GM21381 (cell line): ENCODE measurements around the gene IRAK3.
"Not testable (repeated sequence)": the region's sequence is repeated elsewhere in the genome, so short reads cannot be mapped to it uniquely, and the experiment has no call there.

ENCODE experiments used
- ATAC-seq: cut with Tn5 transposase; IDR thresholded peaks from one replicate; pipeline ENCODE4 v1.9.1; 2021; ENCODE audit warnings: mild to moderate bottlenecking, moderate library complexity; ENCODE audit not compliant: unreplicated experiment

IRAK3 gene

DNA sequence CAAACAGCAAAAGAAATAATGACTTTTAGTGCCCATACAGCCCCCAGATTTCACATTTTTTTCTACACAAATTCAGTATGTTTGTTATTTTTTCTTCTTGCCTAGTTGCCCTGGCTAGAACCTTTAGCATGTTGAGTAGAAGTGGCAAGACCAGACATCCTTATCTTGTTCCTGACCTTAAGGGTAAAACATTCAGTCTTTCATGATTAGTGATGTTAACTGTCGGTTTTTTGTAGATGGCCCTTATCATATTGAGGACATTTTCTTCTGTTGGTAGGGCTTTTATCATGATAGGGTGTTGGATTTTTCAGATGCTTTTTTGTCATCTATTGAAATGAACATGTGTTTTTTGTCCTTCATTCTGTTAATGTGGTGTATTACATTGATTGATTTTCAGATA lies 17.1 kb downstream of the IRAK3 start:
- no peak for ATAC-seq

DNA sequence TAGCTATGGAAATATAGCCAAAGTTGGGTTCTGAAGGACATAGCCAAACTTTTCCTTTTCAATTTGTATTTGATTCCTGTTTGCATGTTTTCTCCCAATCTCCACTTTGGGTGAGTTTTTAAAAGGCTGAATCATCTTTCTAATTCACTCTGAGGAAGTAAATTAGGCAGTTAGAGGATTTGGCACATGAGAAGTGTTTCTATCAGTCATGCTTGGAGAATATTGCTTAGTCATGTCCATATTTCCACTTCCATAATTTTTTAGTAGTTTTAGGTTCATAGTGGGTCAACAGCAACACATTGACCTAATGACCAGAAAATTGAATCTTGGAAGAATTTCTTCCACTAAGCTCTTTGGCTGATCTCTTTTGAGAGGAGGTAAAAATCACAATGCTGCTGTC lies 21.8 kb downstream of the IRAK3 start:
- ATAC-seq, result no peak

DNA sequence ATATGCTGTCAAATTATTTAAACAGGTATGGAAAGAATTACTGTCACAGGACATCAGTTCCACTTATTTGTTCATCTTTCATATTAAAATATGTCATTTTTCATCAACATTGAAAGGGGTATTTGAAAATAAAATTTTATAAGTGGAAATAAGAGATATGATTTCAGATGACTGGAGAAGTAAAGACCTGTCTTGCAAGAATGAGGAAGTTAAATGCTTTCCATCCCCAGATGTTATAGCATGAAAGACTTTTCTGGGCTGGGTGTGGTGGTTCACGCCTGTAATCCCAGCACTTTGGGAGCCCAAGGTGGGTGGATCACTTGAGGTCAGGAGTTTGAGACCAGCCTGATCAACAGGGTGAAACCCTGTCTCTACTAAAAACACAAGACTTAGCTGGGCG lies 22.6 kb downstream of the IRAK3 start:
- not testable (repeated sequence) for ATAC-seq

DNA sequence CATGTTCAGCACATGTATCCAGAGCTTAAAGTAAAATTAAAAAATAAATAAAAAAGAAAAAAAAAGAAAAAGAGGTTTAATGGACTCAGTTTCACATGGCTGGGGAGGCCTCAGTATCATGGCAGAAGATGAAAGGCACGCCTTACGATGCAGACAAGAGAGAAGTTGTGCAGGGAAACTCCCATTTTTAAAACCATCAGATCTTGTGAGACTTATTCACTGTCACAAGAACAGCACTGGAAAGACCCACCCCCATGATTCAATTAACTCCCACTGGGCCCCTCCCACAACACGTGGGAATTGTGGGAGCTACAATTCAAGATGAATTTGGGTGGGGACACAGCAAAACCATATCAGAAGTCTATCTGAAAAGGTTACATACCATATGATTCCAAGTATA lies 24.0 kb downstream of the IRAK3 start:
- ATAC-seq, result not testable (repeated sequence)

DNA sequence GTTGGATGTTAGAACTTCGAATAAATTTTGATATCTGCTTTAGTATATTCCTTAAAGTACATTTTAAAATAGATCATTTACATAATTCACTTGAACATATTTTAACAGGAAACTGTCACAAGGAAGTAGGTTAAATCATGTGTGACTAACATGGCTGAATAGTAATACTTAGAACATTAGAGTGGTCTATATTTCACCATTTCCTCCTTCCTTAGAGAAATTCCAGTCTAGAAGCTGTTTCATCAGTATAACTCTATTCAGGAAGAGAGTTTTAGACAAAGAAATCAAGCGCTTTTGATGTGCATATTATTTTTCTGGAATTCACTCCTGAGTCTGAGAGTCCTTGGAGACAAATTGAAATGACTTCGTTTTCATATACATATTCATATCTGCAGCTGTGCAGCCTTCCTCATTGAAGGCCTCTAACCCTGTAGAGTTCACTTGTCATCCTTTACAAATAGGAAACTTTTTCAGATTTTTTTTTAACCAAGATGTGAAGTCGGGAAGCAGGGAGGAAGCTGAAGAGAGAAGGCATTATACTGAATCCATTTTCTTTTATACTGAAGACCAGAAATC lies 28.4 kb downstream of the IRAK3 start:
- ATAC-seq, result no peak

DNA sequence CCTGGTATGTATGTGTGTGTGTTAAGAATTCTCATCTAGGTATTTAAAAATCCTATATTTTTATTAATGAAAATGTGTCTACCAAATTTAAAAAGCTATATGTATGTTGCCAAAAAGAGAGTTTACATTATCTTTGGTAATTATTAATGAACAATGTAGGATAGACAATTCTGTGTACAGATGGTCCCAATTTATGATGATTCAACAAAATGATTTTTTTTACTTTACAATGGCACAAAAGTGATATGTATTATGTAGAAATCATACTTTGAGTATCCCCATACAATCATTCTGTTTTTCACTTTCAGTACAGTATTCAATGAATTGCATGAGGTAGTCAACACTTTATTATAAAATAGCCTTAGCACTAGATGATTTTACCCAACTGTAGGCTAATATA lies 39.4 kb downstream of the IRAK3 start:
- no peak for ATAC-seq

DNA sequence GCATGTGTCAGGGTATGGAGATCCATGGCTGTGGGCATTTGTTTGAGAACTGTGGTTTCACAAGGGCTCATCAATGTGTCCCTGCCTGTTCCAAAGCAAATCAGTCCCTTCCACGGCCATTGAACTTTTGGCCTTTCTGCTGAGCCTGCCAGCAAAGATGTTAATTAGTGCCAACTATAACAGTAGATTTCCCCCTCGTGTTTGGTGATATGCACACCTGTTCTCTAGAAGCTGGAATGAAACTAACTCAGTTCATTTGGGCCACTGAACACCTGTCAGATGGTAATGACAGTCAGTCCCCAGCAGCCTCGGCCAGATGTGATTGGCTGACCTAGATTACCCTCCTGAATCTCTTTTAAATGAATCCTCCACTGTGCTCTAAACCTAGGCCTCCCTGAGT lies 43.2 kb downstream of the IRAK3 start:
- ATAC-seq, result peak; percentile 35

DNA sequence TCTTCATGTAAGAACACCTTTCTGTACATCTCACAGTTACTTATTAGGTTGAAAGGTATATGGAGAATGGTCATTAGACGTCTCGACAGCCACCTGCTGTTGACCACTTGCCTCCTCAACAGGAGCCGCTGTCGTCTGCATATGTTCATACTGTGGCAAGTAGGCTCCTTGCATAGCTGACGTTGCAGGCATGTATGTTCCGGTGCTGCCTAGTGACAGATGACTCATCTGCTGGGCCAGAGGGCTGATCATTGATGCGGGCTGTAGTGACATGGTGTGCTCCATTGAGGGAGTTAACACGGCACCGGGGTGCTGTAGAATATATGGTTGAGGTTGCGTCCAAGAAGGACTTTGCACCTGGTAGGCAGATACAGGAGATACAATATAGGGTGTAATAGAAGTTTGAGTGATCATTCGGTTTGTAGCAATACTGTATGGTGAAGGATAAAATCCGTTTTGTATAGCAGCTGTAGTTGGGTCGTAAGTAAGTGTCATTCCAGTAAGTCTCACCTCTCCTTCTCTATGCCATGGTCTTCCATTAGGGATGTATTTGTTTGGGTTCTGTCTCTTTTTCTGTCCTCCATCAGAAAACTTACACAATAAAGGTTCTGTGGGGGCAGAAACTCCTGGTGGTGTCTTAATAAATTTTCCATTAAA lies 45.2 kb downstream of the IRAK3 start:
- ATAC-seq, result peak; percentile 76

DNA sequence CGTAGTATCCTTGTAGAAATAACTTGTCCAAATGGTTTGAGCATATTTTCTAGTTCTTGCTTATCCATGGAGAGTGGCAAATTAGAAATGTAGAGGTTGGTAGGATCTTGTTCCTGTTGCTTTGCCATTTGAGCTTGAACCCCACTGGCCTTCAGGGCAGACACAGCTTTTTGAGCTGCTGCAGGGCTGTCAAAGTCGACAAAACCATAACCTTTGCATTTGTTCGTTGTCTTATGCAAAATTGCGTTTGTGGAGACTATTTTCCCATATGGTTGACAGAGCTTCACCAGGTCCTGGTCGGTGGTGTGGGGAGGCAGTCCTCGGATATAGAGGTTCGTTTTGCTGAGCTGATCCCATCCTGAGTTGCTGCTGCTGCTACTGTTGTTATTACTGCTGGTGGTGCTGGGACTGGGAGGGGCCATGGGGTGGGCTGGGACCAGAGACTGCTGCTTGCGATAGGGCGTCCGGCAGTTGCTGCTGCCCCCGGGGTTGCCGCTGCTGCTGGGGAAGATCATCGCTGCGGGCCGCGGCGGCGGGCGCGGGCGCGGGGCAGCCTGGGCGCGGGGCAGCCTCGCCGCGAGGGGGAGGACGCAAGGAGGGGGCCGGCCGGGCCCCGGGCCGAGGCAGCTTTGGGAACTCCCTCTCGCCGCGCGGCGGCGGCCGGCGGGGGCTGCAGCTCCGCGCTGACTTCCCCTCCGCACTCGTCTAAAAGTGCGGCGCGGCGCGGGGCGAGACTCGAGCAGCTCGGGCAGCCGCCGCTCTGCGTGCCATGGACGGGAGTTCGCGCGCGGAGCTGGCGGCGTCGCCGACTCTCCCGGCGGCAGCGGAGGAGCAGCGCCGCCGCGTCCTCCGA lies 46.0 kb downstream of the IRAK3 start:
- peak; percentile 48 for ATAC-seq

DNA sequence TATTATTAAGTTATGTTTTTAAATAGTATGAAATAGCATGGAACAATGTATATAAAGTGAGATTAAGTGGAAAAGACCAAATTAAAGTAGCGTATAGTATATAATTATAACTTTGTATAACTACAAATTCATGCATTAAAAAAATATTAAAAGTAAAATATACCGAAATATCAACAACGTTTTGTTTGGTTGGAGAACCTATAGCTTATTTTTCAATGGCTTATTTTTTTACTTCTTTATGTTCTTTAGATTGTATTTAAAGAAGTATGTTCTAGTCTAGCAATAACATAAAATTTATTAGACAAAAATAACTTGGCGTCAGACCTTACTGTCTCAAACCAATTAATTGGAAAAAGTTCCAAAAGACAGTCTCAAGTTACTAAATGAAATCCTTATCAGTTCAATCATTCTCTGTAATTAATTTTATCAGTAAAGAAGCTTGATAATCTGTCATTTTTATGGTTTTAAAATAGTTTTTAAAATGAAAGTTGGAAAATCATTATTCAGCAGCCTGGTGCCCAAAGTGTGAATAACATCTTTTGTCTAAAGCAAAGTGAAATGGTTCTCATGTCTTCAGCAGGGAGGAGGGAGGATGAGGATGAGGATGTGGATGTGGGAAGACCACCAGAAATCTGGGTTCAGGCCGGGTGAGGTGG lies 46.7 kb downstream of the IRAK3 start:
- ATAC-seq, result no peak

DNA sequence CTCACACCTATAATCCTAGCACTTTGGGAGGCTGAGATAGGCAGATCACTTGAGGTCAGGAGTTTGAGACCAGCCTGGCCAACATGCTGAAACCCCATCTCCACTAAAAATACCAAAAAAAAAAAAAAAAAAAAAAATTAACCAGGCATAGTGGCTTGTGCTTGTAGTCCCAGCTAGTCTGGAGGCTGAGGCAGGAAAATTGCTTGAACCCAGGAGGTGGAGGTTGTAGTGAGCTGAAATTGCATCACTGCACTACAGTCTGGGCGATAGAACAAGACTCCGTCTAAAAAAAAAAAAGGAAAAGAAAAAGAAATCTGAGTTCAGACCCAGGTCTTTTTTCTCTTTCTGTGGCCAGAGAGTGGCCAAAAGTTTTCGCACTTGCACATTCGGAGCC lies 47.3 kb downstream of the IRAK3 start:
- ATAC-seq, result not testable (repeated sequence)

DNA sequence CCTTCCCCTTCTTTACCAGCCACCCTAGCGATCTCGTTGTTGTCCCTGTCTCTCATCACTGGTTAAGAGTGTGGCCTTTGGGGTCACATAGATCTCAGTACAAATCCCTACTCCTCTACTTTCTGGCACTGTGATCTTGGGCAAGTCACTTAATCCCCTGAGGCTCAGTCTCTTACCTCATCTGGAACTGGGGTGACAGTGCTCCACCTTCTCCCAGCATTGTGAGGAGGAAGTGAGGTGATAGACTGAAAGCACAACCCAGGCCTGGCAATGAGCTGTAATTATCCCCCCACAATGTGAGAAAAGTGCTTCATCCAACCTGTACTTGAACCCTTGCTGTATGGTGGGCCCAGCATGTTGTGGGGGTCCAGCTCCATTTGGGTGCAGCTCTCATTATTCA lies 48.0 kb downstream of the IRAK3 start:
- ATAC-seq, result no peak

DNA sequence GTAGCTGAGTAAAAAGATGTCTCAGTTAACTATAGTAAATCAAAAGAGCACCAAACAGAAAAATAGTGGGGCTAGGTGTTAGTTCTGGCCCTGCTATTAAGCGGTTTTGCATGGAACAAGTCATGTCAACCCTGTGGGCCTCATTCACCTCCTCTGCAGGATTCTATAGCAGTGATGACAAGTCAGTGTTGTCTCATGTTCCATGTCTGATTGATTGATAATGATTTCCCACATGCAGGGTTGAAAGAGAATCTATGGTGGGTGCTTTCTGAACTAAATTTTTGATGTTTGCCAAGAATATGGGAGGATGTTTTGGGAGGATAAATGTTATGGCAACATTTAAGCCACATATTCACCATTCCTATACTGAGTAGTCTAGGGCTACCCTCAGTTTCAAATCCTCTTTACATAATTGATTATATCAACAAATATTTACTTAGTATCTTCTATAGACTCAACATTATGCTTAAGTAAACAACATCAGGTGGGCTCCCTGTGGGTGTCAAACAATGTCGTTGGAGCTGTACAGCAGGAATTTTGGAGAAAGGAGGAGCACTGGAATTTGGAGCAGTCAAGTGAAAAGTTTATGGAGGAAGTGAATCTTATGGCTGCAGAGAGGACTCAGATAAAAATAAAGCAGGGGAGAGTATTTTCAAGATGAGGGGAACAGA lies 48.6 kb downstream of the IRAK3 start:
- no peak for ATAC-seq

DNA sequence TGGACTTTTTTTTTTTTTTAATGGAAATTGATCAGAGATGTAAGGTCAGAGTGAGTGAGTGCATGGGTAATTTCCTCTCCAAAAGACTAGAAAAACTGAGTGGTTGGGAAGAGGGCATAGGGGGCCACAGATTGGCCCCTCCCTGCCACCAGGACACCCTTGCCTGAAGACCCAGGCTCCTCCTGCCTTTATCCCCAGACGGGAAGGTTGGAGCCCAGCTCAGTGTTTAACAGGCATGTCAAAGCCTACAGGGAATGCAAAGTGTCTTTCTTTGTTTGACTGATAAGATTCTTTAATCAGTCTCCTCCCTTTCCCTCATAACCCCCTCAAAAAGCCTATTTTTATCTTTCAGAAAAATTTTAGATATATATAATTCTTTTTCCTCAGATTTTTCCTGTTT lies 50.3 kb downstream of the IRAK3 start:
- ATAC-seq, result no peak

DNA sequence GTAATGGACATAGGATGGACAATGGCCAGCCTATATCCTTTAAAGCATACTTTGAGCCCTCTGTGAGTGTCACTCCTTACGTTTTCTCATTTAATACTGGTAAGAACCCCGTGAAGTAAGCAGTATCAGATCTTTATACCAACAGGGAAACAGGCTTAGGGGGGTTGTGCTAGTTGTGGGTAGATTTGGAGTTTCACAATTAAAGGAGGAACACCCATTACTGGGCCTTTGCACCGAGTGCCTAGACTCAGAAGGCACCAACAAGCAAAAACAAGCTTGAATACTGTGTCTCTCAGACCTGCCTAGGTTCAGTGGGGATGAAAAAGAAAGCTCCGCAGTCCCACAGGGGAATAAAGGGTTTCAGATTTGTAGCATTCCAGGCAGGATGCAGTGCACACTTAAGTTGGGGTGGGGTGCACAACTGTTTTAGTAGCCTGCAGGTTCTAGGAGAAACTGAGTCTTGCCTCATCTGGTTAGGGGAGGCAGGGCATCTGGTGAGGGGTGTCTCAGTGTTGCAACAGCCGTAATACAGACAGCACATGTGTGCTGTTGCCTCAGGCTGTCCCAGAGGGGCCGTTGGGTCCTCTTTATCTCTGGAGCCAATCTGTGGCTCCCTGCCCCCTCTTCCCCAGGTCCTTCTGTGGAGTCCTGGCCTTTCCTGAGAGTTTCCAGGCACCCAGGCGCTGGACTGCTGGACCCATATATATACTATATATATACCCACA lies 51.2 kb downstream of the IRAK3 start:
- ATAC-seq, result no peak

DNA sequence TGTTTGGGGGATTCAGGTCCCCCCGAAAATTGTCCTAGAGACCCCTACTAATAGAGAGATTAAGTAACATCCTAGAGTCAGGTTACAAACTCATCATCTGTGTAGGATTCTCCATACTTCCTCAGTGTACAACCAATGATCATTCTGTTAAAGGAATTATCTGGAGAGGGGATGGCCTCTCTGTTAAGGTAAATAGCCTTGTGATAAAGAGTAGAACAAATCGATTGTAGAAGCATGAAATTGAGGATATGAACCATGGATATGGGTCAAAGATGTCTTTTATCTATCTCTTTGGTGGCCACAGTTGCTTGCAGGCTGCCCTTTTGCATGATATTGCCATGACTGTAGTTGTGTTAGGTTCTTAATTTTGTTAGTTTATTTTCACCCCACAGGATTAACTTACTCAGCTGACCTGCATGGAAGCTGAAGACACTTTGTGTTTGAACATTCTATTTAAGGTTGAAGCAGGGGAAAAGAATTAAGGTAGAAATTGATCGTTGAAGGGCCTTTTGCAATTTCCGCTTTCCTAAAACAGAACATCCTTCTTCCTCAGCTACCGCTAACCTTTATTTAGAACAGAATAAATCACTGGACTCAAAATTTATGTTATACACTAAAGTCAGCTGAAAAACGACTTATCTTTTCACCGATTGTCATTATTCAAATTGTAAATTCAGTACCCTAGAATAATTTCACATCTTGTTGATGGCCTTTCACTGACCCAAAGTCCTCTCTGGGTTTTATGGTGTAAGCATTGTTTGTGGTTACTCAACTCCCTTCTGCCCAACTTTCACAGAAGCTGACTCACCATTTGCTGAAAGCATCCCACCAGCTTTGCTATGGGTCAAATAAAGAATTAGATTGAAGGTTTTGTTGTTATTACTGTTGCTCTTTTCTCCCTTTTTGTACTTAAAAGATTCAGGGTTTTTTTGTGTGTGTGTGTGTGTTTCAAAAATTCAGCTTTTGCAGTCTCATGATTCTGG lies 52.3 kb downstream of the IRAK3 start:
- ATAC-seq, result no peak

DNA sequence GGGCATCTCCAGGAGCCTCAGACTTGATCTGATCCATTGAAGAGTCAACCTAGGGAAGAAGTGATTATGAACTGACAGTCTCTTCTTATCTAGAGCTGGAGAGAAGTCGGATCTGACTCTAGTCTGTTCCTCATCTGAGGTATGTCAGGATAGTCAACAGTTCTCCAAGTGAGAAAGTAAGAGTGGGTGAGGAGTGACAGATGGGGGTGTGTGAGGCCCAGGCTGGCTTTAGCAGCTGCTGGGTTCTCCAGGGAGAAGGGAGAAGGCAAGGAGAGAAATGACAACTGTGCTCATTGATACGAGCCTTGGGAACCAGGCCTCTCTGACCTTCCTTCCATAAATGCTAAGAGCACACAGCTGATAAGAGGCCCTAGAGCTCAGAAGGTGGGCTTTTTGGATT lies 53.3 kb downstream of the IRAK3 start:
- no peak for ATAC-seq

DNA sequence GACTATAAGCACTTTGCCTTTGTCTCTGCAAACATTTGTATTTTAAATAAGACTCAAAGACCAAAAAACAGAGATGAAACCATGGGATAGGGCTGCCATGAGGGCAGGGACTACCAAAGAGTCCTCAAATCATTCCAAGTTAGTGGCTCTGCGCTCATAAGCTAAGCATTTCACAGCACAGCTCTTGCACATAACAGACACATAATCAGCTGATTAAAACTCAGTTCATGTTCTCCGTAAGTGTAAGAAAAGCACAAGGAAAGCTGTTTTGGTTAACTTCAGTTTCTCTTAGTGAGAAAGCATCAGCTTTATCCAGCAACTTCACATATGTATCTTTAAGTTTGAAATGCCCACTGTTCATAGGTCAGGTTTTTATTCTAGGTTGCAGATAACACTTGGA lies 54.9 kb downstream of the IRAK3 start:
- ATAC-seq, result no peak

DNA sequence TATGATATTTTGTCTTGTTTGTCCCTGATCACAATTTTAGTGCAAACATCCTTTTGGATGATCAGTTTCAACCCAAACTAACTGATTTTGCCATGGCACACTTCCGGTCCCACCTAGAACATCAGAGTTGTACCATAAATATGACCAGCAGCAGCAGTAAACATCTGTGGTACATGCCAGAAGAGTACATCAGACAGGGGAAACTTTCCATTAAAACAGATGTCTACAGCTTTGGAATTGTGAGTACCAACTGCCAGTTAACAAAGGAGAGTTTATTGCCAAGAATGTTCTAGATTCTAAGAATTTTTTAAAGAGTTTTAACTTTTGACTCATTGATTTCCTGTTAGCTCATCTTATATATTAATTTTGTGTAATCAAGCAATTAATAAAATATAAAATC lies 55.4 kb downstream of the IRAK3 start:
- ATAC-seq, result no peak
